HCT116 (cell line): Measurements from ENCODE around the gene SPRED2. TPM values are rescaled to one million over a fixed set of nuclear protein-coding genes. Genes with fewer than 3 reads are reported as not detected.

Source experiments
- ATAC-seq: fragments of 200-7000 bp; cut with Tn5 transposase; 2 replicates; pipeline ENCODE4 v1.9.1; 2020; ENCODE audit warnings: mild to moderate bottlenecking, moderate library complexity
- BruUV-seq: library from RNA; stranded (reverse); fragments of 400-500 nt; replicated peaks from 2 replicates; lab custom pipeline; 2021; lab: Mats Ljungman, UMichigan
- CTCF ChIA-PET: fragments of 300-600 bp; sonication (Branson Sonifier 250); formaldehyde crosslinking; loops from one replicate; lab custom pipeline; 2021; ENCODE audit warnings: antibody characterized with exemption; lab: Charles Lee
- POLR2A ChIA-PET: fragments of 300-600, 350-600 bp; sonication (Branson Sonifier 250); formaldehyde crosslinking; loops from one replicate; lab custom pipeline; 2021; ENCODE audit warnings: antibody characterized with exemption; lab: Charles Lee
- RAD21 ChIA-PET, 2 experiments: fragments of 300-600 bp; sonication (Branson Sonifier 250); formaldehyde crosslinking; loops; one replicate each; lab custom pipeline; 2023; ENCODE audit warnings: low total read pairs in 2 of 2; ENCODE audit not compliant: uncharacterized antibody in 2 of 2, unreplicated experiment in 2 of 2, low non-redundant PET in 1 of 2; lab: Charles Lee
- DNase-seq: peaks from one replicate; pipeline ENCODE4 v3.0.0-alpha.2; 2010; ENCODE audit warnings: low read depth, low spot score
- H2AFZ ChIP-seq: fragments of 200-600 bp; shearing (Covaris generic), sonication (generic); 2 replicates; pipeline ENCODE4 v1.6.1; 2017; ENCODE audit warnings: low read depth, mixed run types, mixed read lengths, antibody characterized with exemption, low read length; ENCODE audit not compliant: poor library complexity, severe bottlenecking
- H3K27ac ChIP-seq: 2 replicates; pipeline ENCODE4 v1.5.1; 2012; ENCODE audit warnings: low read depth, low read length
- H3K27me3 ChIP-seq: fragments of 200-600 bp; sonication (generic); 2 replicates; pipeline ENCODE4 v1.6.1; 2016; ENCODE audit warnings: mixed run types, low read length, mixed read lengths; ENCODE audit not compliant: insufficient read depth
- H3K36me3 ChIP-seq, 2 experiments: fragments of 200-500 bp in 1 of 2; fragments of 200-600 bp in 1 of 2; sonication (Bioruptor generic) in 1 of 2; sonication (generic) in 1 of 2; 2 replicates each; pipeline versions ENCODE4 v1.5.1 to v1.6.1; 2014 to 2016; ENCODE audit warnings: low read length in 2 of 2, inconsistent platforms in 1 of 2, mixed read lengths in 1 of 2, mixed run types in 1 of 2; ENCODE audit not compliant: insufficient read depth in 2 of 2, control insufficient read depth in 1 of 2
- H3K4me1 ChIP-seq, 2 experiments: fragments of 200-600 bp in 1 of 2; sonication (generic) in 1 of 2; 2 replicates each; pipeline versions ENCODE4 v1.5.1 to v1.6.1; 2012 to 2017; ENCODE audit warnings: low read length in 2 of 2, inconsistent platforms in 1 of 2, mild to moderate bottlenecking in 1 of 2, mixed read lengths in 1 of 2, mixed run types in 1 of 2, moderate library complexity in 1 of 2; ENCODE audit not compliant: insufficient read depth in 2 of 2, control insufficient read depth in 1 of 2
- H3K4me2 ChIP-seq: fragments of 200-600 bp; sonication (generic); 2 replicates; pipeline ENCODE4 v1.6.1; 2017; ENCODE audit warnings: mixed run types, low read length, mixed read lengths
- H3K4me3 ChIP-seq, 2 experiments: fragments of 200-600 bp in 1 of 2; sonication (generic) in 1 of 2; replicated peaks in 1 of 2; 2 replicates each; pipeline ENCODE4 v1.5.1; 2011 to 2016; ENCODE audit warnings: low read length in 2 of 2, control low read depth in 1 of 2, low read depth in 1 of 2, mild to moderate bottlenecking in 1 of 2, mixed read lengths in 1 of 2, mixed run types in 1 of 2
- H3K79me2 ChIP-seq: fragments of 200-600 bp; sonication (generic); 2 replicates; pipeline ENCODE4 v1.6.1; 2017; ENCODE audit warnings: mild to moderate bottlenecking, mixed run types, low read length, moderate library complexity, mixed read lengths; ENCODE audit not compliant: insufficient read depth
- H3K9ac ChIP-seq: fragments of 200-600 bp; sonication (generic); 2 replicates; pipeline ENCODE4 v1.6.1; 2016; ENCODE audit warnings: low read length, mixed read lengths
- H3K9me2 ChIP-seq: fragments of 200-600 bp; sonication (generic), shearing (Covaris generic); 2 replicates; pipeline ENCODE4 v1.6.1; 2017; ENCODE audit warnings: mixed run types, mild to moderate bottlenecking, moderate library complexity; ENCODE audit not compliant: insufficient read depth
- H3K9me3 ChIP-seq, 2 experiments: fragments of 200-500 bp in 1 of 2; fragments of 200-600 bp in 1 of 2; sonication (Bioruptor generic) in 1 of 2; sonication (generic) in 1 of 2; 2 replicates each; pipeline ENCODE4 v1.6.1; 2014 to 2017; ENCODE audit warnings: low read length in 2 of 2, mixed read lengths in 2 of 2, inconsistent platforms in 1 of 2, low read depth in 1 of 2, mild to moderate bottlenecking in 1 of 2, mixed run types in 1 of 2, moderate library complexity in 1 of 2; ENCODE audit not compliant: control insufficient read depth in 1 of 2, insufficient read depth in 1 of 2
- H4K20me1 ChIP-seq: fragments of 200-600 bp; sonication (generic), shearing (Covaris generic); 2 replicates; pipeline ENCODE4 v1.6.1; 2017; ENCODE audit warnings: mixed run types, mild to moderate bottlenecking, moderate library complexity; ENCODE audit not compliant: insufficient read depth
- CEBPB ChIP-seq: IDR thresholded peaks from 2 replicates; pipeline ENCODE4 v1.6.1; 2012; ENCODE audit warnings: low read depth
- EGR1 ChIP-seq: IDR thresholded peaks from 2 replicates; pipeline ENCODE4 v1.6.1; 2012; ENCODE audit warnings: low read depth
- EZH2phosphoT487 ChIP-seq: fragments of 200-600 bp; IDR thresholded peaks from 2 replicates; pipeline ENCODE4 v1.6.1; 2018; ENCODE audit warnings: antibody characterized with exemption, borderline replicate concordance
- FOSL1 ChIP-seq: IDR thresholded peaks from 2 replicates; pipeline ENCODE4 v1.6.1; 2012; ENCODE audit warnings: low read depth
- JUND ChIP-seq: IDR thresholded peaks from 2 replicates; pipeline ENCODE4 v1.6.1; 2012
- POLR2A ChIP-seq: IDR thresholded peaks from 2 replicates; pipeline ENCODE4 v1.7.0; 2011; ENCODE audit warnings: borderline replicate concordance; ENCODE audit not compliant: insufficient read depth, insufficient read length; ENCODE audit errors: extremely low read depth
- SP1 ChIP-seq: IDR thresholded peaks from 2 replicates; pipeline ENCODE4 v1.6.1; 2012; ENCODE audit warnings: low read depth
- SRF ChIP-seq: IDR thresholded peaks from 2 replicates; pipeline ENCODE4 v1.6.1; 2012; ENCODE audit warnings: low read depth
- TCF7L2 ChIP-seq: IDR thresholded peaks from 2 replicates; pipeline ENCODE4 v1.7.0; 2011; ENCODE audit warnings: borderline replicate concordance, inconsistent platforms; ENCODE audit not compliant: insufficient read depth, insufficient read length; ENCODE audit errors: extremely low read depth
- ZNF274 ChIP-seq: fragments of 200-500 bp; sonication (Bioruptor generic); IDR thresholded peaks from 2 replicates; pipeline ENCODE4 v1.6.1; 2014; ENCODE audit warnings: mild to moderate bottlenecking, low read depth, low read length, inconsistent platforms
- intact Hi-C: fragments of 100-400 bp; cut with micrococcal nuclease; formaldehyde crosslinking; loops from 2 replicates; pipeline ENCODE4 v1.10.0; 2022
- total RNA-seq: library from RNA; stranded (reverse); gene quantifications from one replicate; pipeline ENCODE4 v1.2.1, GENCODE V29; 2021; ENCODE audit not compliant: unreplicated experiment
- TF ChIP-seq, protein P1 (sequence below): IDR thresholded peaks from 2 replicates; pipeline ENCODE4 v1.6.1; 2012
- TF ChIP-seq, protein P2 (sequence below): IDR thresholded peaks from 2 replicates; pipeline ENCODE4 v1.6.1; 2011; ENCODE audit warnings: mild to moderate bottlenecking, low read length, moderate library complexity; ENCODE audit not compliant: insufficient replicate concordance; ENCODE audit errors: extremely low read depth
- TF ChIP-seq, protein P3 (sequence below): IDR thresholded peaks from 2 replicates; pipeline ENCODE4 v1.6.1; 2012; ENCODE audit warnings: low read depth

SPRED2 gene
- total RNA-seq, 1 experiment from 2014 or later: 62.6 TPM

DNA sequence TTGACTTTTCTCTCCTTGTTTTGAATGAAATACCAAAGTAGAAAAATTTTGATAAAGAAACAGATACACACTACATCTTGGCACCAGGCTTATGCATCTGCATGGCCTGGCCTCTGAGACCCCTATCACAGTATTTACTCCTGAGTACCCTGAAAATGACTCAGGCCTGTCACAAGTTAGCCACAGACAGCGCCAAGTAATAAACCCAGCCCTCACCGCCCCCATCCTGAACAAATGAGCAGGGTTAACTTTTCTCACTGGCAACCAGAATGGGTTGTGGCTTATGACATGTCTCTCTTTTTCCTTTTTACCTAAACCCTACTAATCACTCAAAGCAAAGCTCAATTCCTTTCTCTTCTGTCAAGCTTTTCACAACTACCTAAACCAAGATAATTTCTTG is 35.3 kb downstream of the SPRED2 start:
- no peaks in the 10 kb centered on the region for H3K9me2 ChIP-seq
- no peaks in the 10 kb centered on the region for H3K27me3 ChIP-seq
- H3K4me3 ChIP-seq: no peak overlapping the region
- BruUV-seq: no TSS peak
- H3K4me1 ChIP-seq: peaks cover 17 to 27% of the 10 kb centered on the region in 2 experiments
- no peak overlapping the region for H2AFZ ChIP-seq
- H3K9ac ChIP-seq: no peak overlapping the region
- RAD21 ChIA-PET: no interaction called here
- H3K4me2 ChIP-seq: 0 out of 2 replicates have a peak overlapping the region, but pooled peaks have one; percentile 11
- H4K20me1 ChIP-seq: peaks cover 19% of the 10 kb centered on the region; the same call in 1 of the 2 replicates
- no peak for DNase-seq
- ATAC-seq: no peak
- no peaks in the 10 kb centered on the region for H3K36me3 ChIP-seq
- peaks cover 97% of the 10 kb centered on the region for H3K79me2 ChIP-seq
- CTCF ChIA-PET: no interaction called here
- no peaks in the 10 kb centered on the region for H3K9me3 ChIP-seq
- intact Hi-C loops: no loop called here
- POLR2A ChIA-PET: no interaction called here
- TF ChIP-seq, protein P1, sequence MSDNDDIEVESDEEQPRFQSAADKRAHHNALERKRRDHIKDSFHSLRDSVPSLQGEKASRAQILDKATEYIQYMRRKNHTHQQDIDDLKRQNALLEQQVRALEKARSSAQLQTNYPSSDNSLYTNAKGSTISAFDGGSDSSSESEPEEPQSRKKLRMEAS: no peak
- TF ChIP-seq JUND (no peak), SP1 (no peak), SRF (no peak), TCF7L2 (no peak), ZNF274 (no peak), POLR2A (no peak), FOSL1 (no peak), CEBPB (no peak), EGR1 (no peak), EZH2phosphoT487 (no peak)
- TF ChIP-seq, protein P2, sequence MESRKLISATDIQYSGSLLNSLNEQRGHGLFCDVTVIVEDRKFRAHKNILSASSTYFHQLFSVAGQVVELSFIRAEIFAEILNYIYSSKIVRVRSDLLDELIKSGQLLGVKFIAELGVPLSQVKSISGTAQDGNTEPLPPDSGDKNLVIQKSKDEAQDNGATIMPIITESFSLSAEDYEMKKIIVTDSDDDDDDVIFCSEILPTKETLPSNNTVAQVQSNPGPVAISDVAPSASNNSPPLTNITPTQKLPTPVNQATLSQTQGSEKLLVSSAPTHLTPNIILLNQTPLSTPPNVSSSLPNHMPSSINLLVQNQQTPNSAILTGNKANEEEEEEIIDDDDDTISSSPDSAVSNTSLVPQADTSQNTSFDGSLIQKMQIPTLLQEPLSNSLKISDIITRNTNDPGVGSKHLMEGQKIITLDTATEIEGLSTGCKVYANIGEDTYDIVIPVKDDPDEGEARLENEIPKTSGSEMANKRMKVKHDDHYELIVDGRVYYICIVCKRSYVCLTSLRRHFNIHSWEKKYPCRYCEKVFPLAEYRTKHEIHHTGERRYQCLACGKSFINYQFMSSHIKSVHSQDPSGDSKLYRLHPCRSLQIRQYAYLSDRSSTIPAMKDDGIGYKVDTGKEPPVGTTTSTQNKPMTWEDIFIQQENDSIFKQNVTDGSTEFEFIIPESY: no peak
- TF ChIP-seq, protein P3, sequence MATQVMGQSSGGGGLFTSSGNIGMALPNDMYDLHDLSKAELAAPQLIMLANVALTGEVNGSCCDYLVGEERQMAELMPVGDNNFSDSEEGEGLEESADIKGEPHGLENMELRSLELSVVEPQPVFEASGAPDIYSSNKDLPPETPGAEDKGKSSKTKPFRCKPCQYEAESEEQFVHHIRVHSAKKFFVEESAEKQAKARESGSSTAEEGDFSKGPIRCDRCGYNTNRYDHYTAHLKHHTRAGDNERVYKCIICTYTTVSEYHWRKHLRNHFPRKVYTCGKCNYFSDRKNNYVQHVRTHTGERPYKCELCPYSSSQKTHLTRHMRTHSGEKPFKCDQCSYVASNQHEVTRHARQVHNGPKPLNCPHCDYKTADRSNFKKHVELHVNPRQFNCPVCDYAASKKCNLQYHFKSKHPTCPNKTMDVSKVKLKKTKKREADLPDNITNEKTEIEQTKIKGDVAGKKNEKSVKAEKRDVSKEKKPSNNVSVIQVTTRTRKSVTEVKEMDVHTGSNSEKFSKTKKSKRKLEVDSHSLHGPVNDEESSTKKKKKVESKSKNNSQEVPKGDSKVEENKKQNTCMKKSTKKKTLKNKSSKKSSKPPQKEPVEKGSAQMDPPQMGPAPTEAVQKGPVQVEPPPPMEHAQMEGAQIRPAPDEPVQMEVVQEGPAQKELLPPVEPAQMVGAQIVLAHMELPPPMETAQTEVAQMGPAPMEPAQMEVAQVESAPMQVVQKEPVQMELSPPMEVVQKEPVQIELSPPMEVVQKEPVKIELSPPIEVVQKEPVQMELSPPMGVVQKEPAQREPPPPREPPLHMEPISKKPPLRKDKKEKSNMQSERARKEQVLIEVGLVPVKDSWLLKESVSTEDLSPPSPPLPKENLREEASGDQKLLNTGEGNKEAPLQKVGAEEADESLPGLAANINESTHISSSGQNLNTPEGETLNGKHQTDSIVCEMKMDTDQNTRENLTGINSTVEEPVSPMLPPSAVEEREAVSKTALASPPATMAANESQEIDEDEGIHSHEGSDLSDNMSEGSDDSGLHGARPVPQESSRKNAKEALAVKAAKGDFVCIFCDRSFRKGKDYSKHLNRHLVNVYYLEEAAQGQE: no peak
- H3K27ac ChIP-seq: no peak overlapping the region
